ENCODE data around the gene ATM.

DNA sequence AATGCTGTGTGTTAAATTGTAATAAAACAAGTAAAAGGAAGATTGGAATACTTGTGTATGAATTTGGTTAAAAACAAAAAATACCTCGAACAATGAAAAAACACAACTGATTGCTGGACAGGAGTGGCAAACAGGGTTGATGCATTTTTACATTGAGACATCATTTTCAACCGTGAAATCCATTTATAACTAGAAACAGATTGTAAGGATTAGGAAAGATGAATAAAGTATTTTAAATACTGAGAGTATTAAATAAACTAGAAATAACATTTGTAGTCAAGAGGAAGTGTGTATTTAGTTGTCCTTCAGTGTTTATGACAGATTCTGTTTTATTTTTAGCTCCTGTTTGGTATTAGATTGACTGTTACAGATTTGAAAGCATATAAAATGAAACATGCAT is 5.4 kb downstream of the ATM start:
- TF ChIP-seq, protein P1, sequence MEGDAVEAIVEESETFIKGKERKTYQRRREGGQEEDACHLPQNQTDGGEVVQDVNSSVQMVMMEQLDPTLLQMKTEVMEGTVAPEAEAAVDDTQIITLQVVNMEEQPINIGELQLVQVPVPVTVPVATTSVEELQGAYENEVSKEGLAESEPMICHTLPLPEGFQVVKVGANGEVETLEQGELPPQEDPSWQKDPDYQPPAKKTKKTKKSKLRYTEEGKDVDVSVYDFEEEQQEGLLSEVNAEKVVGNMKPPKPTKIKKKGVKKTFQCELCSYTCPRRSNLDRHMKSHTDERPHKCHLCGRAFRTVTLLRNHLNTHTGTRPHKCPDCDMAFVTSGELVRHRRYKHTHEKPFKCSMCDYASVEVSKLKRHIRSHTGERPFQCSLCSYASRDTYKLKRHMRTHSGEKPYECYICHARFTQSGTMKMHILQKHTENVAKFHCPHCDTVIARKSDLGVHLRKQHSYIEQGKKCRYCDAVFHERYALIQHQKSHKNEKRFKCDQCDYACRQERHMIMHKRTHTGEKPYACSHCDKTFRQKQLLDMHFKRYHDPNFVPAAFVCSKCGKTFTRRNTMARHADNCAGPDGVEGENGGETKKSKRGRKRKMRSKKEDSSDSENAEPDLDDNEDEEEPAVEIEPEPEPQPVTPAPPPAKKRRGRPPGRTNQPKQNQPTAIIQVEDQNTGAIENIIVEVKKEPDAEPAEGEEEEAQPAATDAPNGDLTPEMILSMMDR (IDR thresholded peaks at IDR 0.05; ENCODE audit: extremely low read depth in 1 of 2, insufficient read depth in 1 of 2, low read depth in 1 of 2, low read length in 2 of 2), result no peak
- TF ChIP-seq POLR2A (IDR thresholded peaks at IDR 0.05; ENCODE audit: low read depth, low read length), result no peak
- no peak for TF ChIP-seq POLR2AphosphoS5 (IDR thresholded peaks at IDR 0.05; ENCODE audit: insufficient read depth, low read depth, low read length)
- no peak for TF ChIP-seq EZH2 (IDR thresholded peaks at IDR 0.05; ENCODE audit: borderline replicate concordance, low read depth, low read length, severe bottlenecking)
- TF ChIP-seq, protein P2, sequence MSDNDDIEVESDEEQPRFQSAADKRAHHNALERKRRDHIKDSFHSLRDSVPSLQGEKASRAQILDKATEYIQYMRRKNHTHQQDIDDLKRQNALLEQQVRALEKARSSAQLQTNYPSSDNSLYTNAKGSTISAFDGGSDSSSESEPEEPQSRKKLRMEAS (IDR thresholded peaks at IDR 0.05; ENCODE audit: insufficient read depth, insufficient read length), result no peak
- TF ChIP-seq JUN (IDR thresholded peaks at IDR 0.05; ENCODE audit: borderline replicate concordance, insufficient read depth, insufficient read length, low read depth), result no peak
- no peak for TF ChIP-seq MYC (IDR thresholded peaks at IDR 0.05; ENCODE audit: low read depth, low read length)
- TF ChIP-seq FOS (IDR thresholded peaks at IDR 0.05; ENCODE audit: borderline replicate concordance, insufficient read depth, low read length), result no peak
